ENCODE measurements around the gene ZNF594.
"Not testable (repeated sequence)": the region's sequence is repeated elsewhere in the genome, so short reads cannot be mapped to it uniquely, and the experiment has no call there.

The ZNF594 gene

DNA sequence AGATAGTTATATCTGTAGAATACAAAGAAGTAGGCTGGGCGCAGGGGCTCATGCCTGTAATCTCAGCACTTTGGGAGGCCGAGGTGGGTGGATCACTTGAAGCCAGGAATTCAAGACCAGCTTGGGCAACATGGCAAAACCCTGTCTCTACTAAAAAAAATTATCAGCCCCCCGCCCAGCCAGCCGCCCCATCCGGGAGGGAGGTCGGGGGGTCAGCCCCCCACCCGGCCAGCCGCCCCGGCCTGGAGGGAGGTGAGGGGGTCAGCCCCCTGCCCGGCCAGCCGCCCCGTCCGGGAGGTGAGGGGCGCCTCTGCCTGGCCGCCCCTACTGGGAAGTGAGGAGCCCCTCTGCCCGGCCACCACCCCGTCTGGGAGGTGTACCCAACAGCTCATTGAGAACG lies 48.8 kb downstream of the ZNF594 start:
- not testable (repeated sequence) for H3K4me3 ChIP-seq (ENCODE audit: low read length); H3K36me3 ChIP-seq (ENCODE audit: control insufficient read depth, insufficient read depth, low read length); H3K9me3 ChIP-seq (ENCODE audit: control insufficient read depth, low read length); H3K9ac ChIP-seq (ENCODE audit: low read length); H3K4me1 ChIP-seq (ENCODE audit: control insufficient read depth, insufficient read depth, low read length); H3K27me3 ChIP-seq (ENCODE audit: control insufficient read depth, insufficient read depth, low read length)

GRCh38 chr17:5139458-5139732 lies 52.3 kb downstream of the ZNF594 start:
- H3K4me3 ChIP-seq (ENCODE audit: low read length), result no peak overlapping the region
- H3K9me3 ChIP-seq (ENCODE audit: control insufficient read depth, low read length), result no peaks in the 10 kb centered on the region
- no peak overlapping the region for H3K9ac ChIP-seq (ENCODE audit: low read length)
- no peaks in the 10 kb centered on the region for H3K4me1 ChIP-seq (ENCODE audit: control insufficient read depth, insufficient read depth, low read length)
- H3K36me3 ChIP-seq (ENCODE audit: control insufficient read depth, insufficient read depth, low read length), result no peaks in the 10 kb centered on the region
- no peaks in the 10 kb centered on the region for H3K27me3 ChIP-seq (ENCODE audit: control insufficient read depth, insufficient read depth, low read length)

DNA sequence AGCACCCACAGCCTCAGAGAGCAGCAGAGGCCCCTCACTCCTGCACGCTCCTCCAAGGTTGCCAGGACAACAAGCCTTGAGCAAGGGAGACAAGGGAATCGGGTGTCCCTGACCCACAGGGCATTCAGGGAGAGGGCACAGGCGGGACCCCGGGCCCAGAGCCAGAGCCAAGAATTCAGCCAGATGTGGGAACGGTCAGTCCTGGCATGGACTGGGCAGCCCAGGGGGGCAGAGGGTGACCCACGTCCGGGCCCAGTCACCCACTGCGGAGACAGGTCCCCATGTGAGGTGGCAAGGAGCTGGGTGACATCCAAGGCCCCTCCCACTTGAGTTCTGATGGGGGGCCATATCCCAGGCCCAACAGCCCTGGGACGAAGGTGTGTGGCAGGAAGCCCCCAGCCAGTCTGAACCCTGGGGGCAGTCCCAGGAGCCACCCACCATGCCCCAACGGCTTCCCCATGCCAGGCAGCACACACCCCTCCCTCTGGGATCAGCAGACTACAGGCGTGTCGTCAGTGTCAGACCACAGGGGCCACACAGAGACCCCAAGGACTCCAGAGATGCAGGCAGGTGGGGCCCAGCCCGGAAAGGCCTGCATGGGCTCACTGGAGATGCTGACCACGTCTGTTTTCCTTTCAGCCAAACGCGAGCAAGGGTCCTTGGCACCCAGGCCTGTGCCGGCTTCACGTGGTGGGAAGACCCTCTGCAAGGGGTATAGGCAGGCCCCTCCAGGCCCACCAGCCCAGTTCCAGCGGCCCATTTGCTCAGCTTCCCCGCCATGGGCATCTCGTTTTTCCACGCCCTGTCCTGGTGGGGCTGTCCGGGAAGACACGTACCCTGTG lies 52.8 kb downstream of the ZNF594 start:
- Histone ChIP-seq H3K9me3 (ENCODE audit: control insufficient read depth, low read length) (no peaks in the 10 kb centered on the region), H3K9ac (ENCODE audit: low read length) (no peak overlapping the region), H3K4me1 (ENCODE audit: control insufficient read depth, insufficient read depth, low read length) (no peaks in the 10 kb centered on the region), H3K4me3 (ENCODE audit: low read length) (no peak overlapping the region), H3K27me3 (ENCODE audit: control insufficient read depth, insufficient read depth, low read length) (no peaks in the 10 kb centered on the region), H3K36me3 (ENCODE audit: control insufficient read depth, insufficient read depth, low read length) (no peaks in the 10 kb centered on the region)

- not testable (repeated sequence) for H3K27me3 ChIP-seq (ENCODE audit: control insufficient read depth, insufficient read depth, low read length); H3K9me3 ChIP-seq (ENCODE audit: control insufficient read depth, low read length); H3K4me3 ChIP-seq (ENCODE audit: low read length); H3K4me1 ChIP-seq (ENCODE audit: control insufficient read depth, insufficient read depth, low read length); H3K36me3 ChIP-seq (ENCODE audit: control insufficient read depth, insufficient read depth, low read length); H3K9ac ChIP-seq (ENCODE audit: low read length)
Measured at GRCh38 chr17:5138198-5138544, 53.5 kb downstream of the ZNF594 start.

DNA sequence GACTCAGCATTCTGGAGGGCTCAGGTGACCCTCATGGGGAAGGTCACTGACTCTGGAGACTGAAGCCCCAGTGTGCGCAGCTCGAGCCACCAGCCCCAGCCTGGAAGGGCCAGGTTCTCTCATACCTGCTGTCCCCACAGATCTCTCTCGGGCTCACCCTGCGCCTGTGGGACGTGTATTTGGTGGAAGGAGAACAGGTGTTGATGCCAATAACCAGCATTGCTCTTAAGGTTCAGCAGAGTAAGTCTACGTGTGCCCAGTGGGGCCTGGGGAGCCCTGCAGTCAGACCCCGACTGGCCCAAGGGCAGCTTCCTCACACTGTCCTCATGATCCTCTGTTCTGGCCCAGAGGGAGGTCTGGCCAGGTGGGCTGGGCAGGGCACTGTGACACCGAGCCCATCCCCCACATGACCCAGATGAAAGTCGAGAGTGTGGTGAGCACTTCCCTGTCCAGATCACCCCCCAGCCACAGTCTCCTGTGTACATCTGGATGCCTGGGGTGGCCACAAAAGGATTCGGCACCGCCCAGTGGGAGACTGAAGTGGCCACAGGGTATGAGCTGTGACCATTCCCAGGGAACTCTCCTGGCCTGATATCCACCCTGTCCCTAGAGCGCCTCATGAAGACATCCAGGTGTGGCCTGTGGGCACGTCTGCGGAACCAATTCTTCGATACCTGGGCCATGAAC lies 54.0 kb downstream of the ZNF594 start:
- not testable (repeated sequence) for H3K9me3 ChIP-seq (ENCODE audit: control insufficient read depth, low read length); H3K4me3 ChIP-seq (ENCODE audit: low read length); H3K4me1 ChIP-seq (ENCODE audit: control insufficient read depth, insufficient read depth, low read length); H3K9ac ChIP-seq (ENCODE audit: low read length); H3K36me3 ChIP-seq (ENCODE audit: control insufficient read depth, insufficient read depth, low read length); H3K27me3 ChIP-seq (ENCODE audit: control insufficient read depth, insufficient read depth, low read length)

- H3K27me3 ChIP-seq (ENCODE audit: control insufficient read depth, insufficient read depth, low read length); H3K4me1 ChIP-seq (ENCODE audit: control insufficient read depth, insufficient read depth, low read length); H3K4me3 ChIP-seq (ENCODE audit: low read length); H3K9me3 ChIP-seq (ENCODE audit: control insufficient read depth, low read length); H3K9ac ChIP-seq (ENCODE audit: low read length); H3K36me3 ChIP-seq (ENCODE audit: control insufficient read depth, insufficient read depth, low read length): not testable (repeated sequence)
Measured at GRCh38 chr17:5136580-5137412, 54.9 kb downstream of the ZNF594 start.

GRCh38 chr17:5135726-5136579 lies 55.7 kb downstream of the ZNF594 start:
- Histone ChIP-seq H3K36me3 (ENCODE audit: control insufficient read depth, insufficient read depth, low read length) (no peaks in the 10 kb centered on the region), H3K4me3 (ENCODE audit: low read length) (no peak overlapping the region), H3K9me3 (ENCODE audit: control insufficient read depth, low read length) (no peaks in the 10 kb centered on the region), H3K4me1 (ENCODE audit: control insufficient read depth, insufficient read depth, low read length) (no peaks in the 10 kb centered on the region), H3K27me3 (ENCODE audit: control insufficient read depth, insufficient read depth, low read length) (no peaks in the 10 kb centered on the region), H3K9ac (ENCODE audit: low read length) (no peak overlapping the region)

- H3K4me3 ChIP-seq (ENCODE audit: low read length); H3K9ac ChIP-seq (ENCODE audit: low read length); H3K27me3 ChIP-seq (ENCODE audit: control insufficient read depth, insufficient read depth, low read length); H3K9me3 ChIP-seq (ENCODE audit: control insufficient read depth, low read length); H3K36me3 ChIP-seq (ENCODE audit: control insufficient read depth, insufficient read depth, low read length); H3K4me1 ChIP-seq (ENCODE audit: control insufficient read depth, insufficient read depth, low read length): not testable (repeated sequence)
Measured at GRCh38 chr17:5135131-5135712, 56.4 kb downstream of the ZNF594 start.

DNA sequence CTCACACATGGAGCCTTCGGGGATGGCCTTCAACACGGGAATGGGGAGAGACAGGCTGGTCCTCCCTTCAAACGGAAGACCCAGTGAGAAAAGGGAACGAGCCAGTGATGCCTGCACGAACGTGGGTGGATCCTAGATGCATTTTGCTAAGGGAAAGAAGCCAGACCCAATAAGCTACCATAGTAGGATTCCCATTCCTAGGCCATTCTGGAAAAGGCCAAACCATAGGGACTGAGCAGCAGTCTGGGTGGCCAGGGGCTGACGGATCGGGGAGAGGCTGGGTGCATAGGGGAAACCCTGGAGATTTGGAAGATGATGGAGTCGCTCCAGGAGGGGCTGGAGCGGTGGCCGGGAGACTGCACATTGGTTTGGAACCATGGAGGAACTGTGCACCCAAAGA lies 57.1 kb downstream of the ZNF594 start:
- H3K36me3 ChIP-seq (ENCODE audit: control insufficient read depth, insufficient read depth, low read length); H3K4me3 ChIP-seq (ENCODE audit: low read length); H3K27me3 ChIP-seq (ENCODE audit: control insufficient read depth, insufficient read depth, low read length); H3K9ac ChIP-seq (ENCODE audit: low read length); H3K4me1 ChIP-seq (ENCODE audit: control insufficient read depth, insufficient read depth, low read length); H3K9me3 ChIP-seq (ENCODE audit: control insufficient read depth, low read length): not testable (repeated sequence)

DNA sequence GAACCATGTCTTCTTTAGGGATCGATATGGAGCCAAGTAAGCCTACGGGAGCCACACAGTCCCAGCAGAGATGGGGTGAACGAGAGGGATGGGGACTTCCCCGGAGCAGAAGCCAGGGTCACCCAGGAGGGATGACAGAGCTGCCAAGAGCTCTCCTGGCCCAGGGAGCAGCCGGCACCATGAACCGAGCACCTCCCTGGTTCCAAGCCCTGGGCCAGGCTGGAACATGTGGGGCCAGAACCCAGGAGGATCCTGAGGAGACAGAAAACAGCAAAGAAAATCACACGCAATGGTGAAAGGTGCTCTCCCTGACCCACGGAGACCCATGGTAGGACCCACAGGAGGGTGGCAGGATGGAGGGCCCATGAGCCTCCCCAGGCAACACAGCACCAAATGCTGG lies 57.7 kb downstream of the ZNF594 start:
- H3K27me3 ChIP-seq (ENCODE audit: control insufficient read depth, insufficient read depth, low read length); H3K36me3 ChIP-seq (ENCODE audit: control insufficient read depth, insufficient read depth, low read length); H3K4me3 ChIP-seq (ENCODE audit: low read length); H3K9me3 ChIP-seq (ENCODE audit: control insufficient read depth, low read length); H3K4me1 ChIP-seq (ENCODE audit: control insufficient read depth, insufficient read depth, low read length); H3K9ac ChIP-seq (ENCODE audit: low read length): not testable (repeated sequence)

GRCh38 chr17:5133311-5133710 lies 58.4 kb downstream of the ZNF594 start:
- Histone ChIP-seq H3K9me3 (ENCODE audit: control insufficient read depth, low read length) (no peaks in the 10 kb centered on the region), H3K4me1 (ENCODE audit: control insufficient read depth, insufficient read depth, low read length) (no peaks in the 10 kb centered on the region), H3K9ac (ENCODE audit: low read length) (no peak overlapping the region), H3K36me3 (ENCODE audit: control insufficient read depth, insufficient read depth, low read length) (no peaks in the 10 kb centered on the region), H3K27me3 (ENCODE audit: control insufficient read depth, insufficient read depth, low read length) (no peaks in the 10 kb centered on the region), H3K4me3 (ENCODE audit: low read length) (no peak overlapping the region)

Data from mucosa of stomach (tissue), 1 donor.